HepG2 (cell line): Measurements from ENCODE around the gene EFEMP2. TPM values are rescaled to one million over a fixed set of nuclear protein-coding genes. Genes with fewer than 3 reads are reported as not detected.

Experiments
- ATAD3A ChIP-seq: sonication (generic); formaldehyde crosslinking; IDR thresholded peaks from 2 replicates; pipeline ENCODE4 v1.4.0; 2020; ENCODE audit warnings: missing genetic modification reagents
- BCL3 ChIP-seq: sonication (generic); formaldehyde crosslinking; IDR thresholded peaks from 2 replicates; pipeline ENCODE4 v1.5.1; 2020; ENCODE audit warnings: mild to moderate bottlenecking, missing genetic modification reagents, moderate library complexity
- CEBPG ChIP-seq: IDR thresholded peaks from 2 replicates; pipeline ENCODE4 v1.6.1; 2016
- CENPBD1 ChIP-seq: sonication (generic); formaldehyde crosslinking; IDR thresholded peaks from 2 replicates; pipeline ENCODE4 v1.8.0; 2022; ENCODE audit warnings: missing genetic modification reagents, low read depth, mild to moderate bottlenecking, borderline replicate concordance
- CHD2 ChIP-seq: IDR thresholded peaks from 2 replicates; pipeline ENCODE4 v1.6.1; 2011; ENCODE audit warnings: low read depth, low read length, improper control_type of control experiment
- CHD4 ChIP-seq: fragments of 200-600 bp; sonication (generic); IDR thresholded peaks from 2 replicates; pipeline ENCODE4 v1.7.0; 2017; ENCODE audit warnings: mild to moderate bottlenecking, low read length, borderline replicate concordance
- DZIP1 ChIP-seq: sonication (generic); formaldehyde crosslinking; IDR thresholded peaks from 2 replicates; pipeline ENCODE4 v1.5.0; 2020; ENCODE audit warnings: mild to moderate bottlenecking, missing genetic modification reagents
- EED ChIP-seq: sonication (generic); formaldehyde crosslinking; IDR thresholded peaks from 2 replicates; pipeline ENCODE4 v1.5.0; 2020; ENCODE audit warnings: mild to moderate bottlenecking, missing genetic modification reagents
- FOXA3 ChIP-seq: IDR thresholded peaks from 2 replicates; pipeline ENCODE4 v1.6.1; 2016; ENCODE audit warnings: missing genetic modification reagents, missing compliant biosample characterization
- GZF1 ChIP-seq: sonication (generic); formaldehyde crosslinking; IDR thresholded peaks from 2 replicates; pipeline ENCODE4 v1.5.1; 2020; ENCODE audit warnings: mild to moderate bottlenecking, missing genetic modification reagents
- HCFC1 ChIP-seq: fragments of 150-350 bp; IDR thresholded peaks from 2 replicates; pipeline ENCODE4 v1.6.1; 2014; ENCODE audit warnings: low read depth, low read length
- KLF11 ChIP-seq: IDR thresholded peaks from 2 replicates; pipeline ENCODE4 v1.6.1; 2016; ENCODE audit warnings: missing compliant biosample characterization
- MYNN ChIP-seq: sonication (generic); formaldehyde crosslinking; IDR thresholded peaks from 2 replicates; pipeline ENCODE4 v1.4.0; 2020; ENCODE audit warnings: mild to moderate bottlenecking, low read depth, missing genetic modification reagents
- PBX3 ChIP-seq: sonication (generic); formaldehyde crosslinking; IDR thresholded peaks from 2 replicates; pipeline ENCODE4 v1.8.1; 2023; ENCODE audit warnings: missing genetic modification reagents, inconsistent platforms, borderline replicate concordance
- PCBP2 ChIP-seq: fragments of 200-400 bp; formaldehyde crosslinking; optimal IDR thresholded peaks from 2 replicates; pipeline ENCODE3; 2018; ENCODE audit warnings: low read length, low read depth; ENCODE audit not compliant: poor library complexity, severe bottlenecking
- PRMT3 ChIP-seq: sonication (generic); formaldehyde crosslinking; IDR thresholded peaks from 2 replicates; pipeline ENCODE4 v1.8.1; 2022; ENCODE audit warnings: low read depth, mild to moderate bottlenecking, moderate library complexity, missing genetic modification reagents, borderline replicate concordance
- SUZ12 ChIP-seq: fragments of 150-350 bp; IDR thresholded peaks from 2 replicates; pipeline ENCODE4 v1.6.1; 2014; ENCODE audit warnings: low read depth, low read length
- TFDP2 ChIP-seq: sonication (generic); formaldehyde crosslinking; IDR thresholded peaks from 2 replicates; pipeline ENCODE4 v1.4.0; 2020; ENCODE audit warnings: missing genetic modification reagents
- ZEB1 ChIP-seq: IDR thresholded peaks from 2 replicates; pipeline ENCODE4 v1.6.1; 2012; ENCODE audit warnings: mild to moderate bottlenecking, low read depth, inconsistent platforms; ENCODE audit not compliant: insufficient replicate concordance
- ZKSCAN1 ChIP-seq: fragments of 150-350 bp; IDR thresholded peaks from 2 replicates; pipeline ENCODE4 v1.6.1; 2014; ENCODE audit warnings: low read length
- ZNF329 ChIP-seq: sonication (generic); formaldehyde crosslinking; IDR thresholded peaks from 2 replicates; pipeline ENCODE4 v1.9.0; 2021; ENCODE audit warnings: low read depth, mild to moderate bottlenecking, missing genetic modification reagents
- ZNF567 ChIP-seq: sonication (generic); formaldehyde crosslinking; IDR thresholded peaks from 2 replicates; pipeline ENCODE4 v1.8.1; 2023; ENCODE audit warnings: mild to moderate bottlenecking, missing genetic modification reagents, borderline replicate concordance
- ZNF788 ChIP-seq: sonication (generic); formaldehyde crosslinking; IDR thresholded peaks from 2 replicates; pipeline ENCODE4 v1.5.0; 2020; ENCODE audit warnings: mild to moderate bottlenecking, missing genetic modification reagents, borderline replicate concordance
- polyA plus RNA-seq, 8 experiments: library from polyadenylated mRNA; depleted of rRNA in 3 of 8; stranded (reverse) in 7 of 8; unstranded in 1 of 8; fragments of >200 nt; fragmentation: Illumina TruSeq in 4 of 8; extraction: Trizol in 4 of 8; gene quantifications; 2 replicates each; pipeline versions ENCODE4 v1.2.1 to v1.2.3, GENCODE V29; 2011 to 2016; ENCODE audit warnings: low read depth in 4 of 8, missing spikeins in 1 of 8, mixed read lengths in 1 of 8; ENCODE audit not compliant: insufficient read depth in 1 of 8
- total RNA-seq, 5 experiments: library from RNA; depleted of rRNA; stranded (reverse); fragments of >200 nt; fragmentation: Illumina TruSeq; extraction: Trizol; gene quantifications; 2 replicates each; pipeline ENCODE4 v1.2.3, GENCODE V29; 2016; ENCODE audit warnings: low read depth in 1 of 5

EFEMP2 gene
- total and polyA plus RNA-seq, 2 of the 13 experiments (the other 11 are each of a cell fraction or from before 2014, with no cell fraction given), result 7.4 to 29.7 TPM

DNA sequence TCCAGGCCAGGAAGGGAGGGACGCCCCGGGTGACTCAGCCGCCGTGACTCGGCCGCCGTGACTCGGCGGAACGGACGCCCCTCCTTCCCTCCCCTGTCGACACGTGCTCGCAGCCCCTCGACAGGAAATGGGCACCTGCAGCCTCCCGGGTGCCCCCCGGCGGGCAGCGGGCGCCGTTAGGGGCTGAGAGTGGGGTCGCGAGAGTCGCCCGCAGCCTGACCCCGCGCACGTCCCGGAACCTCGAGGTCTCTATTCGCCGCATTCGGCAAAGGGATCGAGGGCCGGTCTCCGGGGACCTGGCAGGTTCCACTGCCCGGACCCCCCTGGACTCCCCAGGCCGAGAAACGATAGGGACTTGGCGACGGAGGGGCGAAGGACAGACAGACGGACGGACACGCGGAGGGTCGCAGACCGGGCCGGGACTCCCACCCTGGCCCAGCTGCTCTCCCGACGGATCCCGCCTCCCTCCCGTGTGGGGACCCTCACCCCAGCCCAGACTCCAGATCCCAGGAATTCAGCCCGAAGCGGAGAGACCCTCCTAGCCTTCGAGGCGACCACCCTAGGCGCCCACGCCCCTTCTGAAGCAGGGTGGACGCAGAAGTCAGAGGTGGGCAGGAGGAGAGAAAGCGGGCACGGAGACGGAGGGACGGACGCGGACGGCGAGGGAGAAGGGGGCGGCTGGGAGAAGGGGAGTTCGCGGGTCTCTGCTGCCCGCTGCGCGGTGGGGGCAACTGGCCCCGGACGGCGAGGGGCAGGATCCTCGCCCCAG lies 26.9 kb upstream of the EFEMP2 start (continued):
- TF ChIP-seq CENPBD1 (CRISPR knock-in tag) (no peak; the same call in 1 of the 2 replicates), HCFC1 (no peak), ZKSCAN1 (no peak), ZNF788 (CRISPR knock-in tag) (0 out of 2 replicates have a peak, but pooled peaks have one; percentile 9), EED (CRISPR knock-in tag) (peak; percentile 74), GZF1 (CRISPR knock-in tag) (peak; percentile 52; the same call in 1 of the 2 replicates), CHD4 (no peak), PRMT3 (CRISPR knock-in tag) (no peak), DZIP1 (CRISPR knock-in tag) (no peak), CEBPG (CRISPR knock-in tag) (no peak), PBX3 (no peak), TFDP2 (CRISPR knock-in tag) (peak; percentile 74), ATAD3A (CRISPR knock-in tag) (no peak), KLF11 (CRISPR knock-in tag) (0 out of 2 replicates have a peak, but pooled peaks have one; percentile 32), ZNF567 (CRISPR knock-in tag) (no peak), CHD2 (0 out of 2 replicates have a peak, but pooled peaks have one; percentile 16), PCBP2 (no peak), BCL3 (CRISPR knock-in tag) (peak; percentile 86; the same call in 1 of the 2 replicates), MYNN (CRISPR knock-in tag) (no peak), SUZ12 (no peak), FOXA3 (no peak), ZEB1 (no peak), ZNF329 (CRISPR knock-in tag) (peak; percentile 68; the same call in 1 of the 2 replicates)
